WTC11 (cell line): ENCODE data around the gene PCDHGA1.

ENCODE experiments used
- CREM ChIP-seq: sonication (generic); formaldehyde crosslinking; IDR thresholded peaks from 2 replicates; pipeline ENCODE4 v1.8.1; 2022; ENCODE audit warnings: mild to moderate bottlenecking, missing genetic modification reagents, moderate library complexity
- ESRRA ChIP-seq: sonication (generic); formaldehyde crosslinking; IDR thresholded peaks from 2 replicates; pipeline ENCODE4 v1.8.1; 2022; ENCODE audit warnings: mild to moderate bottlenecking, missing genetic modification reagents, borderline replicate concordance
- IRF2 ChIP-seq: sonication (generic); formaldehyde crosslinking; IDR thresholded peaks from 2 replicates; pipeline ENCODE4 v1.8.0; 2022; ENCODE audit warnings: low read depth, missing genetic modification reagents, borderline replicate concordance
- KAT7 ChIP-seq: sonication (generic); formaldehyde crosslinking; IDR thresholded peaks from 2 replicates; pipeline ENCODE4 v1.8.1; 2023; ENCODE audit warnings: missing genetic modification reagents, mild to moderate bottlenecking, borderline replicate concordance
- RELA ChIP-seq: sonication (generic); formaldehyde crosslinking; IDR thresholded peaks from 2 replicates; pipeline ENCODE4 v1.8.1; 2022; ENCODE audit warnings: missing genetic modification reagents, mild to moderate bottlenecking, borderline replicate concordance
- SMAD3 ChIP-seq: sonication (generic); formaldehyde crosslinking; IDR thresholded peaks from 2 replicates; pipeline ENCODE4 v1.8.0; 2022; ENCODE audit warnings: missing genetic modification reagents, mild to moderate bottlenecking, borderline replicate concordance
- TEAD4 ChIP-seq: sonication (generic); formaldehyde crosslinking; IDR thresholded peaks from 2 replicates; pipeline ENCODE4 v1.8.0; 2022; ENCODE audit warnings: mild to moderate bottlenecking, missing genetic modification reagents
- USF2 ChIP-seq: sonication (generic); formaldehyde crosslinking; IDR thresholded peaks from 2 replicates; pipeline ENCODE4 v1.8.1; 2023; ENCODE audit warnings: mild to moderate bottlenecking, missing genetic modification reagents, moderate library complexity
- ZNF138 ChIP-seq: sonication (generic); formaldehyde crosslinking; conservative IDR thresholded peaks from 2 replicates; pipeline ENCODE4 v1.8.1; 2022; ENCODE audit warnings: mild to moderate bottlenecking, moderate library complexity, missing genetic modification reagents
- ZNF232 ChIP-seq: sonication (generic); formaldehyde crosslinking; IDR thresholded peaks from 2 replicates; pipeline ENCODE4 v1.8.0; 2022; ENCODE audit warnings: mild to moderate bottlenecking, missing genetic modification reagents
- TF ChIP-seq, protein P1 (sequence below): fragments of 200-600 bp; IDR thresholded peaks from 2 replicates; pipeline ENCODE4 v1.8.0; 2022; ENCODE audit warnings: antibody characterized with exemption
- TF ChIP-seq, protein P2 (sequence below): sonication (generic); formaldehyde crosslinking; IDR thresholded peaks from 2 replicates; pipeline ENCODE4 v1.8.1; 2022; ENCODE audit warnings: low read depth, mild to moderate bottlenecking, moderate library complexity, missing genetic modification reagents, borderline replicate concordance
- TF ChIP-seq, protein P3 (sequence below): sonication (generic); formaldehyde crosslinking; IDR thresholded peaks from 2 replicates; pipeline ENCODE4 v1.8.1; 2023; ENCODE audit warnings: mild to moderate bottlenecking, missing genetic modification reagents, borderline replicate concordance
- TF ChIP-seq, protein P4 (sequence below): sonication (generic); formaldehyde crosslinking; IDR thresholded peaks from 2 replicates; pipeline ENCODE4 v1.8.0; 2022; ENCODE audit warnings: mild to moderate bottlenecking, missing genetic modification reagents

DNA sequence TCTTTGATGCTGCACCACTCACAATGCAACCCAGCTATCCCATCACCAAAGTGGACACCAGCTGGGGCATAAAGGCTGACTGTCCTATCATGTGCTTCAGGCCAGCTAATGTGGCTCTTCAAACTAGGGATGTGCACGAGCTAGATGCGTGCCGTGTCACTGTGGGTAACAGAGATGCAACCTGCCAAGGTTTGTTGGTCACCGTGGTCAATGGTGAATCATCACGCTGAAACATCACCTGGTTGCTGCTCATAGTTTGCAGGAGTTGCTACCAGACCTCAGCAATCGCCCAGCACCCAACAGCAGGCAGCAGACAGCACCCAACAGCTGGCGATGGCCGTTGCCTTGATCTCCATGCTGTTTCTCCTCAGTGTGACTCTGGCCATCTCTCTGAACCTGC is 2.1 kb upstream of the PCDHGA1 start:
- TF ChIP-seq USF2 (CRISPR knock-in tag), result no peak
- TF ChIP-seq, protein P1, sequence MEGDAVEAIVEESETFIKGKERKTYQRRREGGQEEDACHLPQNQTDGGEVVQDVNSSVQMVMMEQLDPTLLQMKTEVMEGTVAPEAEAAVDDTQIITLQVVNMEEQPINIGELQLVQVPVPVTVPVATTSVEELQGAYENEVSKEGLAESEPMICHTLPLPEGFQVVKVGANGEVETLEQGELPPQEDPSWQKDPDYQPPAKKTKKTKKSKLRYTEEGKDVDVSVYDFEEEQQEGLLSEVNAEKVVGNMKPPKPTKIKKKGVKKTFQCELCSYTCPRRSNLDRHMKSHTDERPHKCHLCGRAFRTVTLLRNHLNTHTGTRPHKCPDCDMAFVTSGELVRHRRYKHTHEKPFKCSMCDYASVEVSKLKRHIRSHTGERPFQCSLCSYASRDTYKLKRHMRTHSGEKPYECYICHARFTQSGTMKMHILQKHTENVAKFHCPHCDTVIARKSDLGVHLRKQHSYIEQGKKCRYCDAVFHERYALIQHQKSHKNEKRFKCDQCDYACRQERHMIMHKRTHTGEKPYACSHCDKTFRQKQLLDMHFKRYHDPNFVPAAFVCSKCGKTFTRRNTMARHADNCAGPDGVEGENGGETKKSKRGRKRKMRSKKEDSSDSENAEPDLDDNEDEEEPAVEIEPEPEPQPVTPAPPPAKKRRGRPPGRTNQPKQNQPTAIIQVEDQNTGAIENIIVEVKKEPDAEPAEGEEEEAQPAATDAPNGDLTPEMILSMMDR, result no peak
- TF ChIP-seq TEAD4 (CRISPR knock-in tag), result no peak
- TF ChIP-seq, protein P2, sequence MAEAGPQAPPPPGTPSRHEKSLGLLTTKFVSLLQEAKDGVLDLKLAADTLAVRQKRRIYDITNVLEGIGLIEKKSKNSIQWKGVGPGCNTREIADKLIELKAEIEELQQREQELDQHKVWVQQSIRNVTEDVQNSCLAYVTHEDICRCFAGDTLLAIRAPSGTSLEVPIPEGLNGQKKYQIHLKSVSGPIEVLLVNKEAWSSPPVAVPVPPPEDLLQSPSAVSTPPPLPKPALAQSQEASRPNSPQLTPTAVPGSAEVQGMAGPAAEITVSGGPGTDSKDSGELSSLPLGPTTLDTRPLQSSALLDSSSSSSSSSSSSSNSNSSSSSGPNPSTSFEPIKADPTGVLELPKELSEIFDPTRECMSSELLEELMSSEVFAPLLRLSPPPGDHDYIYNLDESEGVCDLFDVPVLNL (CRISPR knock-in tag), result no peak
- TF ChIP-seq RELA (CRISPR knock-in tag), result no peak
- no peak for TF ChIP-seq CREM (CRISPR knock-in tag)
- no peak for TF ChIP-seq IRF2
- no peak for TF ChIP-seq KAT7 (CRISPR knock-in tag)
- TF ChIP-seq ESRRA (CRISPR knock-in tag), result no peak
- no peak for TF ChIP-seq ZNF232 (CRISPR knock-in tag)
- TF ChIP-seq, protein P3, sequence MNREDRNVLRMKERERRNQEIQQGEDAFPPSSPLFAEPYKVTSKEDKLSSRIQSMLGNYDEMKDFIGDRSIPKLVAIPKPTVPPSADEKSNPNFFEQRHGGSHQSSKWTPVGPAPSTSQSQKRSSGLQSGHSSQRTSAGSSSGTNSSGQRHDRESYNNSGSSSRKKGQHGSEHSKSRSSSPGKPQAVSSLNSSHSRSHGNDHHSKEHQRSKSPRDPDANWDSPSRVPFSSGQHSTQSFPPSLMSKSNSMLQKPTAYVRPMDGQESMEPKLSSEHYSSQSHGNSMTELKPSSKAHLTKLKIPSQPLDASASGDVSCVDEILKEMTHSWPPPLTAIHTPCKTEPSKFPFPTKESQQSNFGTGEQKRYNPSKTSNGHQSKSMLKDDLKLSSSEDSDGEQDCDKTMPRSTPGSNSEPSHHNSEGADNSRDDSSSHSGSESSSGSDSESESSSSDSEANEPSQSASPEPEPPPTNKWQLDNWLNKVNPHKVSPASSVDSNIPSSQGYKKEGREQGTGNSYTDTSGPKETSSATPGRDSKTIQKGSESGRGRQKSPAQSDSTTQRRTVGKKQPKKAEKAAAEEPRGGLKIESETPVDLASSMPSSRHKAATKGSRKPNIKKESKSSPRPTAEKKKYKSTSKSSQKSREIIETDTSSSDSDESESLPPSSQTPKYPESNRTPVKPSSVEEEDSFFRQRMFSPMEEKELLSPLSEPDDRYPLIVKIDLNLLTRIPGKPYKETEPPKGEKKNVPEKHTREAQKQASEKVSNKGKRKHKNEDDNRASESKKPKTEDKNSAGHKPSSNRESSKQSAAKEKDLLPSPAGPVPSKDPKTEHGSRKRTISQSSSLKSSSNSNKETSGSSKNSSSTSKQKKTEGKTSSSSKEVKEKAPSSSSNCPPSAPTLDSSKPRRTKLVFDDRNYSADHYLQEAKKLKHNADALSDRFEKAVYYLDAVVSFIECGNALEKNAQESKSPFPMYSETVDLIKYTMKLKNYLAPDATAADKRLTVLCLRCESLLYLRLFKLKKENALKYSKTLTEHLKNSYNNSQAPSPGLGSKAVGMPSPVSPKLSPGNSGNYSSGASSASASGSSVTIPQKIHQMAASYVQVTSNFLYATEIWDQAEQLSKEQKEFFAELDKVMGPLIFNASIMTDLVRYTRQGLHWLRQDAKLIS (CRISPR knock-in tag), result no peak
- no peak for TF ChIP-seq ZNF138
- TF ChIP-seq, protein P4, sequence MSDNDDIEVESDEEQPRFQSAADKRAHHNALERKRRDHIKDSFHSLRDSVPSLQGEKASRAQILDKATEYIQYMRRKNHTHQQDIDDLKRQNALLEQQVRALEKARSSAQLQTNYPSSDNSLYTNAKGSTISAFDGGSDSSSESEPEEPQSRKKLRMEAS, result no peak
- TF ChIP-seq SMAD3 (CRISPR knock-in tag), result no peak
